Measurements from ENCODE around the gene NISCH. TPM values are rescaled to one million over a fixed set of nuclear protein-coding genes. Genes with fewer than 3 reads are reported as not detected.

The NISCH gene
- total RNA-seq, 1 donor, result 75.8 TPM

GRCh38 chr3:52487050-52487787 lies 31.8 kb downstream of the NISCH start:
- H3K4me3 ChIP-seq (ENCODE audit: low read length), result no peak overlapping the region
- H3K4me1 ChIP-seq (ENCODE audit: insufficient read depth, low read length), result peaks cover 24% of the 10 kb centered on the region
- no peaks in the 10 kb centered on the region for H3K9me3 ChIP-seq (ENCODE audit: low read depth, low read length)
- H3K27me3 ChIP-seq (ENCODE audit: insufficient read depth, low read length), result no peaks in the 10 kb centered on the region

- Histone ChIP-seq H3K9me3 (ENCODE audit: low read depth, low read length) (no peaks in the 10 kb centered on the region), H3K4me1 (ENCODE audit: insufficient read depth, low read length) (peaks cover 24% of the 10 kb centered on the region), H3K27me3 (ENCODE audit: insufficient read depth, low read length) (no peaks in the 10 kb centered on the region), H3K4me3 (ENCODE audit: low read length) (no peak overlapping the region)
Measured at GRCh38 chr3:52487788-52488691, 32.6 kb downstream of the NISCH start.

GRCh38 chr3:52488746-52489145 lies 33.3 kb downstream of the NISCH start:
- Histone ChIP-seq H3K9me3 (ENCODE audit: low read depth, low read length) (no peaks in the 10 kb centered on the region), H3K4me1 (ENCODE audit: insufficient read depth, low read length) (peaks cover 31% of the 10 kb centered on the region), H3K27me3 (ENCODE audit: insufficient read depth, low read length) (no peaks in the 10 kb centered on the region), H3K4me3 (ENCODE audit: low read length) (no peak overlapping the region)

GRCh38 chr3:52489453-52489852 lies 34.0 kb downstream of the NISCH start:
- Histone ChIP-seq H3K27me3 (ENCODE audit: insufficient read depth, low read length) (no peaks in the 10 kb centered on the region), H3K4me3 (ENCODE audit: low read length) (no peak overlapping the region), H3K4me1 (ENCODE audit: insufficient read depth, low read length) (peaks cover 34% of the 10 kb centered on the region), H3K9me3 (ENCODE audit: low read depth, low read length) (no peaks in the 10 kb centered on the region)

- Histone ChIP-seq H3K27me3 (ENCODE audit: insufficient read depth, low read length) (no peaks in the 10 kb centered on the region), H3K4me3 (ENCODE audit: low read length) (no peak overlapping the region), H3K9me3 (ENCODE audit: low read depth, low read length) (no peaks in the 10 kb centered on the region), H3K4me1 (ENCODE audit: insufficient read depth, low read length) (peaks cover 42% of the 10 kb centered on the region)
Measured at GRCh38 chr3:52490035-52490938, 34.9 kb downstream of the NISCH start.

GRCh38 chr3:52490939-52491526 lies 35.6 kb downstream of the NISCH start:
- no peaks in the 10 kb centered on the region for H3K9me3 ChIP-seq (ENCODE audit: low read depth, low read length)
- no peak overlapping the region for H3K4me3 ChIP-seq (ENCODE audit: low read length)
- H3K4me1 ChIP-seq (ENCODE audit: insufficient read depth, low read length), result peaks cover 50% of the 10 kb centered on the region
- H3K27me3 ChIP-seq (ENCODE audit: insufficient read depth, low read length), result no peaks in the 10 kb centered on the region

GRCh38 chr3:52492059-52492458 lies 36.7 kb downstream of the NISCH start:
- Histone ChIP-seq H3K9me3 (ENCODE audit: low read depth, low read length) (no peaks in the 10 kb centered on the region), H3K4me3 (ENCODE audit: low read length) (no peak overlapping the region), H3K27me3 (ENCODE audit: insufficient read depth, low read length) (no peaks in the 10 kb centered on the region), H3K4me1 (ENCODE audit: insufficient read depth, low read length) (peaks cover 60% of the 10 kb centered on the region)

- no peaks in the 10 kb centered on the region for H3K27me3 ChIP-seq (ENCODE audit: insufficient read depth, low read length)
- H3K9me3 ChIP-seq (ENCODE audit: low read depth, low read length), result no peaks in the 10 kb centered on the region
- H3K4me1 ChIP-seq (ENCODE audit: insufficient read depth, low read length), result peaks cover 73% of the 10 kb centered on the region
- no peak overlapping the region for H3K4me3 ChIP-seq (ENCODE audit: low read length)
Measured at GRCh38 chr3:52493232-52494017, 38.0 kb downstream of the NISCH start.

GRCh38 chr3:52494445-52494844 lies 39.0 kb downstream of the NISCH start:
- Histone ChIP-seq H3K4me3 (ENCODE audit: low read length) (no peak overlapping the region), H3K27me3 (ENCODE audit: insufficient read depth, low read length) (no peaks in the 10 kb centered on the region), H3K9me3 (ENCODE audit: low read depth, low read length) (no peaks in the 10 kb centered on the region), H3K4me1 (ENCODE audit: insufficient read depth, low read length) (peaks cover 84% of the 10 kb centered on the region)

GRCh38 chr3:52494886-52495495 lies 39.6 kb downstream of the NISCH start, which contains the start of gene STAB1:
STAB1 (plus strand) TSS chr3:52495338; CDS start chr3:52495414, 76 bp downstream.
- no peaks in the 10 kb centered on the region for H3K27me3 ChIP-seq (ENCODE audit: insufficient read depth, low read length)
- H3K4me3 ChIP-seq (ENCODE audit: low read length), result peak within 1 kb of the TSS; percentile 34
- peaks cover 83% of the 10 kb centered on the region for H3K4me1 ChIP-seq (ENCODE audit: insufficient read depth, low read length)
- H3K9me3 ChIP-seq (ENCODE audit: low read depth, low read length), result no peaks in the 10 kb centered on the region

GRCh38 chr3:52495777-52496602 lies 40.6 kb downstream of the NISCH start:
- peaks cover 83% of the 10 kb centered on the region for H3K4me1 ChIP-seq (ENCODE audit: insufficient read depth, low read length)
- H3K9me3 ChIP-seq (ENCODE audit: low read depth, low read length), result no peaks in the 10 kb centered on the region
- H3K27me3 ChIP-seq (ENCODE audit: insufficient read depth, low read length), result no peaks in the 10 kb centered on the region
- peak overlapping the region; percentile 34 for H3K4me3 ChIP-seq (ENCODE audit: low read length)

GRCh38 chr3:52498137-52499054 lies 43.0 kb downstream of the NISCH start:
- Histone ChIP-seq H3K9me3 (ENCODE audit: low read depth, low read length) (no peaks in the 10 kb centered on the region), H3K4me3 (ENCODE audit: low read length) (no peak overlapping the region), H3K4me1 (ENCODE audit: insufficient read depth, low read length) (peaks cover 69% of the 10 kb centered on the region), H3K27me3 (ENCODE audit: insufficient read depth, low read length) (no peaks in the 10 kb centered on the region)

All from mononuclear cell (primary cell).